ENCODE results near the gene COL4A3.
"Not testable (repeated sequence)": the region's sequence is repeated elsewhere in the genome, so short reads cannot be mapped to it uniquely, and the experiment has no call there.

The COL4A3 gene

GRCh38 chr2:227205701-227206100 lies 41.3 kb downstream of the COL4A3 start:
- FAIRE-seq = no peak

GRCh38 chr2:227206406-227206805 lies 42.0 kb downstream of the COL4A3 start:
- DNase-seq (ENCODE audit: insufficient read length, low spot score) (no peak), FAIRE-seq (no peak)

More at GRCh38 chr2:227205701-227206100, 41.3 kb downstream of the COL4A3 start:
- no peak for DNase-seq (ENCODE audit: insufficient read length, low spot score)

- no peak for DNase-seq (ENCODE audit: insufficient read length, low spot score)
- no peak for FAIRE-seq
Observed at GRCh38 chr2:227207573-227207972, 43.1 kb downstream of the COL4A3 start.

- no peak for DNase-seq (ENCODE audit: insufficient read length, low spot score)
- no peak for FAIRE-seq
Observed at GRCh38 chr2:227214622-227215041, 50.2 kb downstream of the COL4A3 start.

GRCh38 chr2:227219312-227220105 lies 55.1 kb downstream of the COL4A3 start:
- DNase-seq (ENCODE audit: insufficient read length, low spot score) (no peak), FAIRE-seq (no peak)

GRCh38 chr2:227221120-227221519 lies 56.7 kb downstream of the COL4A3 start:
- DNase-seq (ENCODE audit: insufficient read length, low spot score) (no peak), FAIRE-seq (no peak)

GRCh38 chr2:227222292-227222691 lies 57.9 kb downstream of the COL4A3 start:
- FAIRE-seq = no peak
- no peak for DNase-seq (ENCODE audit: insufficient read length, low spot score)

GRCh38 chr2:227225641-227226040 lies 61.2 kb downstream of the COL4A3 start:
- not testable (repeated sequence) for DNase-seq (ENCODE audit: insufficient read length, low spot score); FAIRE-seq

- FAIRE-seq (no peak), DNase-seq (ENCODE audit: insufficient read length, low spot score) (no peak)
Observed at GRCh38 chr2:227228061-227228667, 63.7 kb downstream of the COL4A3 start.

- DNase-seq (ENCODE audit: insufficient read length, low spot score) (no peak), FAIRE-seq (no peak)
Observed at GRCh38 chr2:227230151-227230550, 65.7 kb downstream of the COL4A3 start.

GRCh38 chr2:227234429-227234828 lies 70.0 kb downstream of the COL4A3 start:
- no peak for DNase-seq (ENCODE audit: insufficient read length, low spot score)
- no peak for FAIRE-seq

GRCh38 chr2:227237786-227238185 lies 73.4 kb downstream of the COL4A3 start:
- DNase-seq (ENCODE audit: insufficient read length, low spot score) (no peak), FAIRE-seq (no peak)

- DNase-seq (ENCODE audit: insufficient read length, low spot score) (peak; percentile 38), FAIRE-seq (peak; percentile 89)
Observed at GRCh38 chr2:227238238-227239237, 74.1 kb downstream of the COL4A3 start.

- FAIRE-seq = no peak
Observed at GRCh38 chr2:227241005-227241404, 76.6 kb downstream of the COL4A3 start.

GRCh38 chr2:227248876-227249275 lies 84.5 kb downstream of the COL4A3 start:
- no peak for DNase-seq (ENCODE audit: insufficient read length, low spot score)
- FAIRE-seq = no peak

More at GRCh38 chr2:227241005-227241404, 76.6 kb downstream of the COL4A3 start:
- no peak for DNase-seq (ENCODE audit: insufficient read length, low spot score)

- no peak for FAIRE-seq
- DNase-seq (ENCODE audit: insufficient read length, low spot score) = no peak
Observed at GRCh38 chr2:227252831-227253230, 88.4 kb downstream of the COL4A3 start.

GRCh38 chr2:227256605-227257004 lies 92.2 kb downstream of the COL4A3 start:
- FAIRE-seq = no peak

GRCh38 chr2:227257820-227258219 lies 93.4 kb downstream of the COL4A3 start:
- DNase-seq (ENCODE audit: insufficient read length, low spot score) (no peak), FAIRE-seq (no peak)

More at GRCh38 chr2:227256605-227257004, 92.2 kb downstream of the COL4A3 start:
- no peak for DNase-seq (ENCODE audit: insufficient read length, low spot score)

- FAIRE-seq (no peak), DNase-seq (ENCODE audit: insufficient read length, low spot score) (no peak)
Observed at GRCh38 chr2:227260041-227260440, 95.6 kb downstream of the COL4A3 start.

- FAIRE-seq (no peak), DNase-seq (ENCODE audit: insufficient read length, low spot score) (no peak)
Observed at GRCh38 chr2:227267410-227268115, 103.1 kb downstream of the COL4A3 start.

Data from GM19239 (cell line).